ENCODE measurements around the gene ZNRF1.
"Not testable (repeated sequence)": the region's sequence is repeated elsewhere in the genome, so short reads cannot be mapped to it uniquely, and the experiment has no call there.

The ZNRF1 gene

GRCh38 chr16:74998481-74999218 lies at the start of gene ZNRF1:
ZNRF1 (plus strand) TSS chr16:74999024; CDS start chr16:74999672, 648 bp downstream.
- peak; percentile 88 for DNase-seq

- no peak for DNase-seq
These were observed 49.5 kb upstream of the ZNRF1 start for GRCh38 chr16:74949309-74949708.

GRCh38 chr16:74950511-74950910 lies 48.3 kb upstream of the ZNRF1 start:
- DNase-seq: no peak

DNA sequence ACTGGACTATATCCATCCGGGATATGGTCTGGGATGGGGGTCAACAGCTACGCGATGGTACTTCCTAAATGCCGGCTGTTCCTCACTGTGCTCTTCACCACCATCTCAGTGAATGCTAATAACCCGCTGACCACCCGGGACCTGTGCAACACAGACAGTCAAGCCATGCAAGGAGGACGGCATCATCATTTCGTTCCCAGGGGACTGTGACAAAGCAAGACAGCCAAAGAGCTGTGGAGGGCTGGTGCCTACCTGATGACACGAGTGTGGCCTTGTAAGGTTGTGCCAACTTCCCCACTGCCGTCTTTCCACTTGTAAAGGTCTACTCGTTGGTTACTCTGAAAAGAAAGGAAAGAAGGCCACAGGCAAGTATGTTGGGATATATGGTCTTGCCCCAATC lies 47.6 kb upstream of the ZNRF1 start:
- no peak for DNase-seq

DNA sequence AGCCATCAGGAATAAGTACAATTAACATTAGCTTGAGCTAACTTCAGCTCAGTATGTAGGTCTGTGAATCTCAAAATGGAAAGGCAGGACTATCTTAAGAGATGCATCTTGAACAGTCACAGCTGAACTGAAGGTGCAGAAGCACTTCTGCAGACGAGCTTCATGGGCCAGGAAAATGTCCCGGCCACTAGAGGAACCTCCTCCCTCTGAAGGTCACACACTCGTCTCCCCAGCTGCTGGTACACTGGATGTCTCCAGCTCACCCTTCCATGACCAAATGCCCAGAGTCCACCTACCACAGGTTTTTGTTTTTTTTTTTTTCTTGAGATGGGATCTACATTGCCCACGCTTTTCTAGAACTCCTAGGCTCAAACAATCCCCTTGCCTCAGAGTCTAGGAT lies 47.1 kb upstream of the ZNRF1 start:
- DNase-seq: no peak

- DNase-seq: no peak
These were observed 44.1 kb upstream of the ZNRF1 start for GRCh38 chr16:74954763-74955162.

DNA sequence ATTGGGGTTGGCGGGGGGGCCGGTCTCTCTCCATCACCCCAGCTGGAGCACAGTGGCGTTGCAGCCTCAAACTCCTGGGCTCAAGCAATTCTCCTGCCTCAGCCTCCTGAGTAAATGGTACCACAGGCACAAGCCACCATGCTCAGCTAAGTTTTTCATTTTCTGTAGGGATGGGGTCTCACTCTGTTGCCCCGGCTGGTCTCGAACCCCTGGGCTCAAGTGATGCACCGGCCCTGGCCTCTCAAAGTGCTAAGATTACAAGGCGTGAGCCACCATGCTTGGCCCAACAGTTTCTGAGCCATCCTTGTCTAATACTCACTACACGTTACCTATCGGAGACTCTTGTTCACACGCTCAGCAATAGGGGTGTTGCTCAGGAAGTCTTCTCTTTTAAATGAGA lies 25.5 kb upstream of the ZNRF1 start:
- no peak for DNase-seq

DNA sequence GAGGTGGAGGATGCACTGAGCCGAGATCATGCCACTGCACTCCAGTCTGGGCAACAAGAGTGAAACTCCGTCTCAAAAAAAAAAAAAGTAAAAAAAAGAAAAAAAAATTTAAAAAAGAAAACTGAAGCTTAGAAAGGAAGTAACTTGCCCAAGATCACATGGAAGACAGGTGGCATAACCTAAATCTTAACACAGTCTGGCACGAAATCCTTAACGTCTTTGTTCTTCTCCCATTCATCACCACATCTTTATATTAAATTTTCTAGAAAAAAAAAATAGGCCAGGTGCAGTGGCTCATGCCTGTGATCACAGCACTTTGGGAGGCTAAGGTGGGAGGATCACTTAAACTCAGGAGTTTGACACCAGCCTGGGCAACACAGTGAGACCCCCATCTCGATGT lies 23.2 kb upstream of the ZNRF1 start:
- no peak for DNase-seq

DNA sequence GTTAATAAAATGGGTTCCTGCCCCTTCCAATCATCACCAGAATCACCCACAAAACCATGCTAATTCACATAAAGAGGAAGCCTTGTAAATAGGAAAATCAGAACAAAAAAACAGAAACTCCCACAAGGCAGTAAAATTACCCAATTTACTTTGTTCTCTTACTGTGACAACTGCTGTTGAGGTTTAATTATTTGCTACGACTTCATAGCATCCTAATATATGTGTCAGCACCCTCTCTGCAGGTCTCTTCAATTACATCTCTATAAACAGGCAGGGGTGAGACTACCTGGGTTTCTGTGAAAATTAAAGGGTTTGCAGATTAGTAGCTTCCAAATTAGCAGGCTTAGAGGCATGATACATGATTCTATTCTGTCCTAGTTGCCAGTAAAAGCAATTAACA lies 16.6 kb upstream of the ZNRF1 start:
- DNase-seq: no peak

DNA sequence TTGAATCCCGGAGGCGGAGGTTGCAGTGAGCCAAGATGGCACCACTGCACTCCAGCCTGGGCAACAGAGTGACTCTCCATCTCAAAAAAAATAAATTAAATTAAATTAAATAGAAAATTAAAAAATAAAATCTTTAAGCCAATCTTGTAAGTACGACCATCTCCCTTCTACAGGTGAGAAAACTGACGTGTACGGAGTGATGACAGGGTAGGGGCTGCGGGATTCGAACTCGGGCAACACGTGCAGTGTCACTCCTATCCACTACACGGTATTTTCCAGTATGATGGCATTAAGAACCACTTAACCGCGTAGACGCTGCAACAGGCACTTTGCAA lies 14.7 kb upstream of the ZNRF1 start:
- DNase-seq: peak; percentile 46

DNA sequence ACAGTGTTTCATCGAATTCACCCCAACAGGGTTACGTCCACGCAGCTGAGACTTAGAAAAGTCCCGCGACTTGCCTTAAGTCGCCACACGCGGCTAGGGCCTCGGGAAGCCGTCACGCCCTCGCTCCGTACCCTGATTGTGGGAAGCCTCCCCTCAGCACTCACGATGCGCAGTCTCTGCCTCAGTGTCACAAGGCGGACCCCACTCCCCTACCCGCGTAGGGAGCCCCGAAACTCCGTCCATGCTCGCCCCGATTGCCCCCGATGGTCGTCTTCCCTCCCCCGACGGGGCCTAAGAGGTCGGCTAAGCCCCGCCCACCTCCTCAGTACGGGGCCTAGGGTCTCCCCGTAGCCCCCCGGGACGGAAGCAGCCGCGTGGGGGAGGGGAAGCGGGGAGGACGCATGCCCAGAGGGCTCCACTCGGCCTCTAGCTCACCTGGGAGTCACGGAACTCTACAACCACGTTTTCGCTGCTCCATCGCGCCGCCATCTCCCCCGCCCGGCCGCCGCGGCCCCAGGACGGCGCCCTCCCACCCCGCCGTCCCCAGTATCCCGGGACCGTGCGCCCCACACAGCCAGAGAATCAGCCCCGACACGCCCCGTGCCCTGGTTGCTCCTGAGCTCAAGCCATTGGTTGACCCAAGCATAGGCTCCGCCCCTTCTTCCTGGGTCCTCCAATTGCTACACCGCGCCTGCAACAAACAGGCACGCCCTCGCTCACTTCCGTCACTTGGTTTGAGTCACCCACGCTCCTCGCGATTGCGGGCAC lies 14.1 kb upstream of the ZNRF1 start, which contains the start of gene WDR59:
WDR59 (minus strand) TSS at position 595 of the 768 bp plus-strand sequence; CDS start at position 489, 106 bp downstream.
- DNase-seq: peak; percentile 99

- no peak for DNase-seq
These were observed 11.7 kb upstream of the ZNRF1 start for GRCh38 chr16:74987027-74987681.

DNA sequence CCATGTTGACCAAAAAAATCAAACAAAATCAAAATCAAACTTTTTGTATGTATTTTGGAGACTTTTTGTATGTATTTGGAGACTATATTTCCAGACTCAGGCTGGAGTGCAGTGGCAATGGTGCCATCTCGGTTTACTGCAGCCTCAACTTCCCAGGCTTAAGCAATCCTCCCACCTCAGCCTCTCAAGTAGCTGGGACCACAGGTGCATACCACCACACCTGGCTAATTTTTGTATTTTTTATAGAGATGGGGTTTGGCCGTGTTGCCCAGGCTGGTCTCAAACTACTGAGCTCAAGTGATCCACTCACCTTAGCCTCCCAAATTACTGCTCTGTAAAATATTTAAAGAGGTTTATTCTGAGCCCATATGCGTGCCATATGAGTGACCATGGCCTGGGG lies 9.0 kb upstream of the ZNRF1 start:
- DNase-seq: not testable (repeated sequence)

DNA sequence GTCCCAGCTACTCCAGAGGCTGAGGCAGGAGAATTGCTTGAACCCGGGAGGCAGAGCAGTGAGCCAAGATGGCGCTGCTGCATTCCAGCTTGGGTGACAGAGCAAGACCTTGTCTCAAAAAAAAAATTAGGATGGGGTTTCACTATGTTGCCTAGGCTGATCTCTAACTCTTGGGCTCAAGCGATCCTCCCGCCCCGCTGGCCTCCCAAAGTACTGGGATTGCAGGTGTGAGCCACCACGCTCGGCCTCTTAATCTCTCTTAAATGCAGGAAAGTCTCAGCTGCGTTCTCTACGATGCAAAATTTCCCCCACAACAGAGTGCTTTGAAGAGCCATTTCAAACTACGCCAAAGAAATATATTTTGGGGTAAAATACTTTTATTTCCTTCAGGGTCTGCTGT lies 8.0 kb upstream of the ZNRF1 start:
- no peak for DNase-seq

- no peak for DNase-seq
These were observed 7.6 kb upstream of the ZNRF1 start for GRCh38 chr16:74991268-74991592.

DNA sequence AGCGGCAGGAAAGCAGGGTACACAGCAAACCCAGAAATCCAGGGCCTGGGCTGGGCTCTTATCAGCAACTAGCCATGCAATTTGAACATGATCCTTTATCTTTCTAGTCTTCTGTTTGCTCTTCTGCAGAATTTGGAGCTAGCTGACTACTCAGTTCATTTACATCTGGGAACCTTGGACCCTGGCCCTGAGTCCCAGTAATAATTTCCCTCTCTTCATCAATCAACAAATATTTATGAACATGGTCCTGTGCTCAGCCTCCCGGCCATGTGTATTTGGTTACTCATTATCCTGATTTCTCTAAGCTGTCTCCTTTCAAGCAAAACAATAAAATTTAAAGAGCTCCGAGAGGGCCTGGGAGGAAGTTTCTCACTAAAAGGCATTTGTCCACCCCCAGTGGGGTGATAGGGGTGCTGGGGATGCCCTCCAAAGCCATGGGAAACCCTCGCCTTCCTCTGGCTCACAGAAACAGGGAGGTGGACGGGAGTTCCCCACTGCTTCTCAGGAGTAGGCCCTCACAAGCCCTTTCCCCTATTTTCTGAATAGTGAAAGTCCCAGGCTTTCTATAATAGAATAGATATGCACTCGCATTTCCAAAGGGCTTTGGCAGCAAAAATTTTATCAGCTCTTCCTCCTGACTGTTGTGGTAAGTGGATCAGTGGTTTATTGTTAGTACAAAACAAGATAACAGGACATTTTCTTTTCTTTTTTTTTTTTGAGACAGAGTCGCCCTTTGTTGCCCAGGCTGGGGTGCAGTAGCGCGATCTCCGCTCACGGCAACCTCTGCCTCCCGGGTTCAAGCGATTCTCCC lies 7.0 kb upstream of the ZNRF1 start:
- no peak for DNase-seq

DNA sequence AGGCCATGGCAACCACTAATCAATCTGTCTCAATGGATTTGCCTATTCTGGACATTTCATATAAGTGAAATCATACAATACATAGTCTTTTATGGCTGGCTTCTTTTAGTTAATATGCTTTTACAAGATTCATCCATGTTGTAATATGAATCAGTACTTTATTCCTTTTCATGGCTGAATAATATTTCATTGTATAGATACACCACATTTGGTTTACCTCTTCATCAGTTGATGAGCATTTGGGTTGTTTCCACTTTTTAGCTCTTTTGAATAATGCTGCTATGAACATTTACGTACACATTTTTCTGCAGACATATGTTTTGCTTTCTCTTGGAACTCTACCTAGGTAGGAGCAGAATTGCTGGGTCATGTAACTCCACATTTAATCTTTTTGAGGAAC lies 2.8 kb upstream of the ZNRF1 start:
- DNase-seq: no peak

DNA sequence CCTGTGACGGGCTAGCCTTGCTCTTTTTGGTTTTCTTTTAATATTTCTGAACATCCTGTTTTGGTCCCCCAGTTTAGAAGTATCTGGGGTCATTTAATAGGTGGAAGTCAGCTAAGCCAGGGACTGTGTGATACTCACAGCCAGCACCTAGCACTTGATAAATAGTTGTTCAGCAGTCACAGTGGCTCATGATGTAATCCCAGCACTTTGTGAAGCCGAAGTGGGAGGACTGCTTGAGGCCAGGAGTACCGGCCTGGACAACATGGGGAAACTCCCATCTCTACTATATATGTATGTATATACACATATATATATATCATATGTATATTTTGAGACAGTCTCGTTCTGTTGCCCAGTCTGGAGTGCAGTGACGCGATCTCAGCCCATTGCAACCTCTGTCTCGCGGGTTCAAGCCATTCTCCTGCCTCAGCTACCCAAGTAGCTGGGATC lies 1.8 kb upstream of the ZNRF1 start:
- no peak for DNase-seq

DNA sequence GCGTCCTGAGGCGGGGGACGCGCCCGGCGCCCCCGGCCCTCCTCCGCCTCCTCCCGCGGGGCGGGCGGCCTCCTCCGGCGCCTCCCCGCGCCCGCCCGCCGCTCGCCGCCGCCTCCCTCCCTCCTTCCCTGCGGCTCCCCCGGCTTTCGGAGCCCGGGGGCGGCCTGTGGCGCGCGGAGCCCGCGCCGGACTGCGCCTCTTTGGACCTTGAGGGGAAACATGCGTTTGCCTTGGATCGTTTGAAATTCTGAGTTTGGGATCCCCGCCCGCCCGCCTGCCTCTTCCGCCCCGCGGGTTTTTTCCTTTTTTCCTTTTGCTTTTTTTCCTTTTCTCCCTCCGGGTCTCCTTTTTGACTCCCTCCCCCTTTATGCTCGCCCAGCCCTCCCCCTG lies 390 bp downstream of the ZNRF1 start:
- DNase-seq: peak; percentile 27

DNA sequence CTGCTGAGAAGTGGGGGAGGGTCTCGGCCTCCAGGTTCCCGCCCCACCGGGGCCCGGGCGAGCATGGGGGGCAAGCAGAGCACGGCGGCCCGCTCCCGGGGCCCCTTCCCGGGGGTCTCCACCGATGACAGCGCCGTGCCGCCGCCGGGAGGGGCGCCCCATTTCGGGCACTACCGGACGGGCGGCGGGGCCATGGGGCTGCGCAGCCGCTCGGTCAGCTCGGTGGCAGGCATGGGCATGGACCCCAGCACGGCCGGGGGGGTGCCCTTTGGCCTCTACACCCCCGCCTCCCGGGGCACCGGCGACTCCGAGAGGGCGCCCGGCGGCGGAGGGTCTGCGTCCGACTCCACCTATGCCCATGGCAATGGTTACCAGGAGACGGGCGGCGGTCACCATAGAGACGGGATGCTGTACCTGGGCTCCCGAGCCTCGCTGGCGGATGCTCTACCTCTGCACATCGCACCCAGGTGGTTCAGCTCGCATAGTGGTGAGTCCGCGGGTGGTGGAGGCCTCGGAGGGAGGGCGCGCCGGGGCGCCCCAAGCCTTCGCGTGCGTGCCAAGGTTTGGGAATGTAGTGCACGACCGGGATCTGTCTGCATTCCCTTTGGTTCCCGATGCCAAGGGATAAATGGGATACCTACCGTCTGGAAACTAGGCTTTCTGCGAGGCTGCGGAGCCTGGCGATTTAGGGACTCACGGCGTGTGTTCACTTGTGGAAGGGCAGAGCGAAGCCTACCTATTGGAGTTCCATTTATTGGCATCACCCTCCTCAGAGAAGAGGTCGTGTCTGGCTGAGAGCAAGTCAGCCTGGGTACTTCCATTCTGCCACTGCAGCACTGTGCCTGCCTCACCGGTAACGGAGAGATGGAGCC lies 1.0 kb downstream of the ZNRF1 start:
- peak; percentile 75 for DNase-seq

DNA sequence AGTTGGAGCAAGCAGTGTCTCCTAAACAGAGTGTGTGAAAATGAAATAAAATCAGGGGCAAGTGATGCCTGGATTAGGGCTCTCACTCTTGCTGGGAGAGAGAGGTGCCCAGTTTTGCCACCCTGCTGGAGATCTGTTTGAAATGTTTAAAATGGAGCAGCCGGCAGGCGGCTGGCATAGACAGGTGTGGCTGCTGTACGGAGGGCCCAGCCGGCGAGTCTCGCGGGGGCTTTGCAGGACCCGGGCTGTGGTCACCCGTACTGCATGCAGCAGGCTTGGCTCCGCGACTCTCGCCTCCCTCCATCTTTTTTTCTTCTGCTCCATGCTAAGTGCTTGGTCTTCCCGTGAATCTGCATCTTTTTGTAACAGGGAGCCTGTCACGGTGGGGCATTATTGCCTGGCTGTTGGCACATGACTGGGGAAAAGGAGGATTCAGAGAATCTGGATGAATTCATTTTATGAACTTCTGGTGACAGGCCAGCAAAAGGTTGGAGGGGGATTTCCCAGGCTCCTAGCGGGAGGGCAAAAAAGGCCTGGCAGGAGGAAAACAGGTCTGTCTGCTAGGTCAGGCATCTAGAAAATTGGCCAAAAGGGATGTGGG lies 1.8 kb downstream of the ZNRF1 start:
- DNase-seq: peak; percentile 7

DNA sequence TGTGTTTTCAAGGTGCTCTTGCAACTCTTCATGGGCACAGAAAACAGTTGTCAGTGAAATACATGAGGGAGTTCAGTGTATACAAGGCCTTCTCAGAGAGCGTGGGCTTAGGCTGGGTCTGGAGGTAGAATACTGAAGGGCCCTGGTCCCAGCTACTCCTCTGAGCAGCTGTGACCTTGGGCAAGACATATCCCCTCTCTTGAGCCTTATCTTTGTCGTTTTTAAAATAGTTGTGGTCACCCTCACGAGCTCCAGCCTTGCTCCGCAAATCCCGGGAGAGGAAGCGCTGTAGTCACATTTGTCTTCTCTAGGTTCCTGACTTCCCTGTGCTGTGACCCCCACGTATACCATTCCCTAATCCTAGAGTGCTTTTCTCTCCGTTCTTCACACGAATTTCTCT lies 3.6 kb downstream of the ZNRF1 start:
- no peak for DNase-seq
